ENCODE measurements around the gene GPSM1.

Gene GPSM1

GRCh38 chr9:136377341-136378169, 50.2 kb downstream of the GPSM1 start:
- DNase-seq (ENCODE audit: low read depth) = no peak

- no peak for DNase-seq (ENCODE audit: low read depth)
Measured at GRCh38 chr9:136378170-136379002, 51.0 kb downstream of the GPSM1 start.

GRCh38 chr9:136379003-136379287, 51.6 kb downstream of the GPSM1 start:
- DNase-seq (ENCODE audit: low read depth) = no peak

GRCh38 chr9:136379401-136379800, 52.1 kb downstream of the GPSM1 start:
- no peak for DNase-seq (ENCODE audit: low read depth)

GRCh38 chr9:136379891-136380290, 52.6 kb downstream of the GPSM1 start:
- no peak for DNase-seq (ENCODE audit: low read depth)

- DNase-seq (ENCODE audit: low read depth) = no peak
Measured at GRCh38 chr9:136380381-136380780, 53.0 kb downstream of the GPSM1 start.

- DNase-seq (ENCODE audit: low read depth) = no peak
Measured at GRCh38 chr9:136381311-136381710, 54.0 kb downstream of the GPSM1 start.

- DNase-seq (ENCODE audit: low read depth) = no peak
Measured at GRCh38 chr9:136381966-136382513, 54.7 kb downstream of the GPSM1 start.

- no peak for DNase-seq (ENCODE audit: low read depth)
Measured at GRCh38 chr9:136383436-136383835, 56.1 kb downstream of the GPSM1 start.

GRCh38 chr9:136385015-136385414, 57.7 kb downstream of the GPSM1 start:
- DNase-seq (ENCODE audit: low read depth) = no peak

GRCh38 chr9:136386018-136386417, 58.7 kb downstream of the GPSM1 start:
- no peak for DNase-seq (ENCODE audit: low read depth)

GRCh38 chr9:136387217-136387616, 59.9 kb downstream of the GPSM1 start:
- DNase-seq (ENCODE audit: low read depth) = no peak

GRCh38 chr9:136389396-136389795, 62.1 kb downstream of the GPSM1 start:
- DNase-seq (ENCODE audit: low read depth) = no peak

GRCh38 chr9:136391737-136392537, 64.6 kb downstream of the GPSM1 start:
- no peak for DNase-seq (ENCODE audit: low read depth)

GRCh38 chr9:136392538-136393449, 65.5 kb downstream of the GPSM1 start:
- no peak for DNase-seq (ENCODE audit: low read depth)

- no peak for DNase-seq (ENCODE audit: low read depth)
Measured at GRCh38 chr9:136393531-136393930, 66.2 kb downstream of the GPSM1 start.

- no peak for DNase-seq (ENCODE audit: low read depth)
Measured at GRCh38 chr9:136394312-136395019, 67.1 kb downstream of the GPSM1 start.

- DNase-seq (ENCODE audit: low read depth) = no peak
Measured at GRCh38 chr9:136395020-136395340, 67.6 kb downstream of the GPSM1 start.

- DNase-seq (ENCODE audit: low read depth) = no peak
Measured at GRCh38 chr9:136395345-136396218, 68.2 kb downstream of the GPSM1 start.

GRCh38 chr9:136396219-136396515, 68.8 kb downstream of the GPSM1 start:
- no peak for DNase-seq (ENCODE audit: low read depth)
